PFSK-1 (cell line): Measurements from ENCODE around the gene CTIF.

Source experiments
- FOXP2 ChIP-seq: optimal IDR thresholded peaks from 2 replicates; pipeline ENCODE3; 2011; ENCODE audit warnings: borderline replicate concordance, control low read depth, inconsistent platforms; ENCODE audit not compliant: insufficient read depth; ENCODE audit errors: extremely low read length, extremely low read depth
- POLR2AphosphoS5 ChIP-seq: IDR thresholded peaks from 2 replicates; pipeline ENCODE4 v1.6.1; 2012; ENCODE audit warnings: low read depth, mild to moderate bottlenecking, control low read depth, low read length, moderate library complexity
- SIN3A ChIP-seq: IDR thresholded peaks from 2 replicates; pipeline ENCODE4 v1.6.1; 2012; ENCODE audit warnings: mild to moderate bottlenecking, low read length, moderate library complexity, borderline replicate concordance; ENCODE audit not compliant: insufficient read depth
- TAF1 ChIP-seq: IDR thresholded peaks from 2 replicates; pipeline ENCODE4 v1.6.1; 2012; ENCODE audit warnings: low read length, control low read depth, borderline replicate concordance; ENCODE audit not compliant: insufficient read depth
- TF ChIP-seq, protein P1 (sequence below), 2 experiments: IDR thresholded peaks; 2 replicates each; pipeline versions ENCODE4 v1.6.1 to v1.8.0; 2011 to 2012; ENCODE audit warnings: low read depth in 2 of 2, low read length in 2 of 2, control low read depth in 1 of 2, inconsistent platforms in 1 of 2, mild to moderate bottlenecking in 1 of 2, moderate library complexity in 1 of 2; ENCODE audit not compliant: insufficient read depth in 1 of 2

CTIF gene

GRCh38 chr18:48682768-48683167 is 143.9 kb downstream of the CTIF start:
- TF ChIP-seq, protein P1, sequence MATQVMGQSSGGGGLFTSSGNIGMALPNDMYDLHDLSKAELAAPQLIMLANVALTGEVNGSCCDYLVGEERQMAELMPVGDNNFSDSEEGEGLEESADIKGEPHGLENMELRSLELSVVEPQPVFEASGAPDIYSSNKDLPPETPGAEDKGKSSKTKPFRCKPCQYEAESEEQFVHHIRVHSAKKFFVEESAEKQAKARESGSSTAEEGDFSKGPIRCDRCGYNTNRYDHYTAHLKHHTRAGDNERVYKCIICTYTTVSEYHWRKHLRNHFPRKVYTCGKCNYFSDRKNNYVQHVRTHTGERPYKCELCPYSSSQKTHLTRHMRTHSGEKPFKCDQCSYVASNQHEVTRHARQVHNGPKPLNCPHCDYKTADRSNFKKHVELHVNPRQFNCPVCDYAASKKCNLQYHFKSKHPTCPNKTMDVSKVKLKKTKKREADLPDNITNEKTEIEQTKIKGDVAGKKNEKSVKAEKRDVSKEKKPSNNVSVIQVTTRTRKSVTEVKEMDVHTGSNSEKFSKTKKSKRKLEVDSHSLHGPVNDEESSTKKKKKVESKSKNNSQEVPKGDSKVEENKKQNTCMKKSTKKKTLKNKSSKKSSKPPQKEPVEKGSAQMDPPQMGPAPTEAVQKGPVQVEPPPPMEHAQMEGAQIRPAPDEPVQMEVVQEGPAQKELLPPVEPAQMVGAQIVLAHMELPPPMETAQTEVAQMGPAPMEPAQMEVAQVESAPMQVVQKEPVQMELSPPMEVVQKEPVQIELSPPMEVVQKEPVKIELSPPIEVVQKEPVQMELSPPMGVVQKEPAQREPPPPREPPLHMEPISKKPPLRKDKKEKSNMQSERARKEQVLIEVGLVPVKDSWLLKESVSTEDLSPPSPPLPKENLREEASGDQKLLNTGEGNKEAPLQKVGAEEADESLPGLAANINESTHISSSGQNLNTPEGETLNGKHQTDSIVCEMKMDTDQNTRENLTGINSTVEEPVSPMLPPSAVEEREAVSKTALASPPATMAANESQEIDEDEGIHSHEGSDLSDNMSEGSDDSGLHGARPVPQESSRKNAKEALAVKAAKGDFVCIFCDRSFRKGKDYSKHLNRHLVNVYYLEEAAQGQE (IDR thresholded peaks at IDR 0.05; ENCODE audit: insufficient read depth in 1 of 2, low read depth in 2 of 2, low read length in 2 of 2): no peak
- no peak for TF ChIP-seq FOXP2

DNA sequence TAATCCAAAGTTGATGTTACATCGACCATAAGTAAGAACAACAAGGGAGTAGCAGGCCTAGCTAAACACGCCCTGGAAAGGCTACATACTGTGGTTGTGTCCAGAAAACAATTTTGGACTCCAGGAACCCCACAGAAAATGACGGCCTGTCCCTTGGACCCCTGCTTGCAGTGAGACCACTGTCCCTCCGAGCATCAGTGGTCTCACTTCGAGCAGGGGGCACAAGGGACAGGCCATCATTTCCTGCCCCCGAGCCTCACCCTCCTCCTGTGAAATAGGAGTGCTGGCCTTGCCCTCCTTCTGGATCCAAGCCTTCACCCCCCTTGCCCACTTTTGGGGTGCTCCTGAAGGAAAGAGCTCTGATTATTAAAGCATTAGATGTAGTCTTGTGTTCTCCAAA is 144.4 kb downstream of the CTIF start:
- TF ChIP-seq SIN3A (no peak), FOXP2 (no peak), TAF1 (no peak), POLR2AphosphoS5 (no peak)
- TF ChIP-seq, protein P1 (IDR thresholded peaks at IDR 0.05; ENCODE audit: insufficient read depth in 1 of 2, low read depth in 2 of 2, low read length in 2 of 2): no peak

- no peak for TF ChIP-seq FOXP2
- no peak for TF ChIP-seq POLR2AphosphoS5
- TF ChIP-seq, protein P1 (IDR thresholded peaks at IDR 0.05; ENCODE audit: insufficient read depth in 1 of 2, low read depth in 2 of 2, low read length in 2 of 2): no peak
- TF ChIP-seq TAF1: no peak
- TF ChIP-seq SIN3A: no peak
Observed at GRCh38 chr18:48683661-48684060, 144.8 kb downstream of the CTIF start.

- no peak for TF ChIP-seq TAF1
- TF ChIP-seq, protein P1 (IDR thresholded peaks at IDR 0.05; ENCODE audit: insufficient read depth in 1 of 2, low read depth in 2 of 2, low read length in 2 of 2): no peak
Observed at GRCh38 chr18:48687346-48688042, 148.7 kb downstream of the CTIF start.

DNA sequence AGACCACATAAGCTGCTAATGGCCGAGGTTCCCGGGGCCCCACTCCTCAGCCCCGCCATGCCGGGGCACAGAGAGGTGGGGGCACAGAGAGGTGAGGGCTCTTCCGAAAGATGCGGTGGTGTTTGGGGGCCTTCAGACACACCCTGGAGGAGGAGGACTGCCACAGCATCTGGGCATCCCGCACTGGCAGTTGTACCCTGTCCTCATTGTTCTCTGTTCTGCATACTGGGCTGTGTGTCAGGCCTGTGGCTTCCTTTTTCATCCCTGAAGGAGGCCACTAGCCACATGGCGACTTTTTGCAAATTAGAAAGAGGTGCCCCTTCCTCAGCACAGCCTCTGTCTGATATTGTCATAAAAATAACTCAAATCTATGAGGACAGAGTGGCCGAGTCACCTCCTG is 150.1 kb downstream of the CTIF start:
- TF ChIP-seq TAF1: no peak
- TF ChIP-seq, protein P1 (IDR thresholded peaks at IDR 0.05; ENCODE audit: insufficient read depth in 1 of 2, low read depth in 2 of 2, low read length in 2 of 2): no peak
- no peak for TF ChIP-seq SIN3A
- TF ChIP-seq POLR2AphosphoS5: no peak
- TF ChIP-seq FOXP2: no peak
